SH-SY5Y (cell line): ENCODE data around the gene PHLDB3.

Experiments used
- GATA2 ChIP-seq: IDR thresholded peaks from 2 replicates; pipeline ENCODE4 v1.6.1; 2011; ENCODE audit warnings: mild to moderate bottlenecking, low read depth, low read length
- GATA3 ChIP-seq: IDR thresholded peaks from 2 replicates; pipeline ENCODE4 v1.6.1; 2011; ENCODE audit warnings: low read depth, mild to moderate bottlenecking, low read length, moderate library complexity

DNA sequence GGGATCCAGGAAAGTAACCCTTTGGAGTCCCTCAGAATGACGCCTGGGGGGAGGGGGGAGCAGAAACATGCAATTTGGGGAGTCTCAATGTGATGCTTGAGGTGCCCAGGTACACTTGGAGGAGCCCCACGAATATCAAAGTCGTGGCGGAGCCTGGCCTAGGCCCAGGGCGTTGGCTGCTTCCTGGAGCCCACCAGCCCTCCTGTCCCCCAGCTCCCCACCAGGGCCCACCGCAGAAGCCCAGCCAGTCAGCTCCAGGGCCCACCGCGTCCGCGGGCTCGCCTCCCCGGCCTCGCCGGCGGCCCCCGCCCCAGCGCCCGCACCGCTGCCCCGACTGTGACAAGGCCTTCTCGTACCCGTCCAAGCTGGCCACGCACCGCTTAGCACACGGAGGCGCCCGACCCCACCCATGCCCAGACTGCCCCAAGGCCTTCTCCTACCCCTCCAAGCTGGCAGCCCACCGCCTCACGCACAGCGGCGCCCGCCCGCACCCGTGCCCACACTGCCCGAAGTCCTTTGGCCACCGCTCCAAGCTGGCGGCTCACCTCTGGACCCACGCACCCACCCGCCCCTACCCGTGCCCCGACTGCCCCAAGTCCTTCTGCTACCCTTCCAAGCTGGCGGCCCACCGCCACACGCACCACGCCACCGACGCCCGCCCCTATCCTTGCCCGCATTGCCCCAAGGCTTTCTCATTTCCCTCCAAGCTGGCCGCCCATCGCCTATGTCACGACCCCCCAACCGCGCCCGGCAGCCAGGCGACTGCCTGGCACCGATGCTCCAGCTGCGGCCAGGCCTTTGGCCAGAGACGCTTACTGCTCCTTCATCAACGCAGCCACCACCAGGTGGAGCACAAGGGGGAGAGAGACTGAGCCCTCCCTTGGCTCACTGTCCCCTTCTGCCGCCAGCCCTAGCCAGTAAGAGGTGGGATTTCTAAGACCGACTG, 30.5 kb upstream of the PHLDB3 start:
- TF ChIP-seq GATA2 (no peak), GATA3 (no peak)
